Measurements from ENCODE around the gene HTR5A. TPM values are rescaled to one million over a fixed set of nuclear protein-coding genes. Genes with fewer than 3 reads are reported as not detected.

Gene HTR5A
- total RNA-seq, 1 experiment from 2014 or later = not detected

Other genes starting within 250 kb of the HTR5A start
- gene PAXIP1, start 67.2 kb upstream of the HTR5A start, total RNA-seq (2014; rRNA removed; shearing (Covaris generic)) = 12.8 and 14.6 TPM in 2 replicates
- gene INSIG1, start 227.6 kb downstream of the HTR5A start, total RNA-seq (2014; rRNA removed; shearing (Covaris generic)) = 106 and 141 TPM in 2 replicates

All from A172 (cell line).